H1 (cell line): ENCODE measurements around the gene SLC5A2. TPM values are rescaled to one million over a fixed set of nuclear protein-coding genes. Genes with fewer than 3 reads are reported as not detected.

Source experiments
- BCL11A ChIP-seq, 2 experiments: IDR thresholded peaks; one replicate each; pipeline ENCODE4 v1.6.1; 2011; ENCODE audit warnings: low read depth in 2 of 2, low read length in 2 of 2, mild to moderate bottlenecking in 2 of 2
- polyA plus RNA-seq, 7 experiments: library from polyadenylated mRNA; depleted of rRNA in 3 of 7; stranded (reverse) in 5 of 7; unstranded in 2 of 7; fragments of >200 nt in 5 of 7; fragments of 200-250 nt in 2 of 7; gene quantifications; 1 replicate in 5 of 7; 2 replicates in 1 of 7; 4 replicates in 1 of 7; pipeline versions ENCODE4 v1.2.1 to v1.2.3, GENCODE V29; 2011 to 2013; ENCODE audit warnings: missing spikeins in 2 of 7, mixed read lengths in 2 of 7
- total RNA-seq: library from RNA; stranded (reverse); fragmentation: NEBNext Ultra II Directional; extraction: Animal tissue kit (Norgen Biotek cat#: 25700); gene quantifications from 2 replicates; pipeline ENCODE4 v1.2.1, GENCODE V29; 2021

SLC5A2 gene
- total and polyA plus RNA-seq, 2 of the 8 experiments (the other 6 are each of a cell fraction or from before 2014, with no cell fraction given), result 0.56 to 4.4 TPM

DNA sequence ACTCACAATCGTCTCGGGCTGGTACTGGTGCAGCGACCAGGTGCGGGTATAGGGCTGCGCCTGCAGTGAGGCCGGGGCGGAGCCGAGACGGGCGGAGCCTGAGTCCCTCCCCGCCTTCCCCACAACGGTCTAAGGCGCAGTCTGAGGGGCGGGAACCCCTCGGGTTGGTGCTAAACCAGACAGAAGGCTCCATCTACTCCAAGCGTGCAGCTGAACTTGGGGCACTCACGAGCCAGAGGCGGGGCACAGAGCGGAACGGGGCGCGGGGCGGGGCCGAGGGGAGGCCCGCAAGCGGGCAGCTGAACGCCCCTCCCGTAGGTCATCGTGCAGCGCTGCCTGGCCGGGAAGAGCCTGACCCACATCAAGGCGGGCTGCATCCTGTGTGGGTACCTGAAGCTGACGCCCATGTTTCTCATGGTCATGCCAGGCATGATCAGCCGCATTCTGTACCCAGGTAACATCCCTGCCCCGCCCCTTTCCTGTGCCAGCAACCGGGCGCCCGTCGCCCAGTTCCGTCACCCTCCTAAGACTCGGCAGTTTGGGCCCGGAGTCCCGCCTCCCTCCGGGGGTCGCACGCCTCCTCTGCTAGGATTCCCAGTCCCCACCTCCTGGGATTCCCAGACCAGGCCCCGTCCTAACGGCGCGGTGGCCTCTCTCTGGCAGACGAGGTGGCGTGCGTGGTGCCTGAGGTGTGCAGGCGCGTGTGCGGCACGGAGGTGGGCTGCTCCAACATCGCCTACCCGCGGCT, 5.0 kb downstream of the SLC5A2 start (continued):
- no peak for TF ChIP-seq BCL11A (IDR thresholded peaks at IDR 0.05; ENCODE audit: low read depth in 2 of 2, low read length in 2 of 2)
